HG02840 (cell line): ENCODE measurements around the gene MYF5.

Experiments
- ATAC-seq: cut with Tn5 transposase; IDR thresholded peaks from one replicate; pipeline ENCODE4 v1.9.1; 2021; ENCODE audit warnings: mild to moderate bottlenecking, moderate library complexity, moderate number of reproducible peaks; ENCODE audit not compliant: unreplicated experiment, low FRiP score

MYF5 gene

GRCh38 chr12:80756875-80757274, 40.2 kb downstream of the MYF5 start:
- ATAC-seq: no peak

- no peak for ATAC-seq
Measured at GRCh38 chr12:80761838-80762237, 45.1 kb downstream of the MYF5 start.

DNA sequence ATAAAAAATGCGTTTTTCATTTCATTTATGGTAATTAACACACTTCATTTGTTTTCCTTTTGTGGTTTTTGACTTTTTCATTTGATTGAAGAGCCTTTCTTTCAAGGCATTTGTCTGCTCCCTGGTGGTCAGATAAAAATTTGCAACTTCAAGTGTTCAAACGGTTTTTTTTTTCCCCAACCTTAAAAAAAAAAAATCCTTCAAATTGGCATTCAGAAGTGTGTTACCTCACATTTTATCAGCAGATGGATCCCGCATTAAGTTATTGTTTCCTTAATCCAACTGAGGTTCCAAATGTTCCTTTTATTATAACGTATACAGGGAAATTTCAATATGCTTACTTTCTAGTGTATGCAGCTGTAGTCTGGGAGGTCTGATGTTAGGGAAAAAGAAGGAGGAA, 47.2 kb downstream of the MYF5 start:
- no peak for ATAC-seq

GRCh38 chr12:80766210-80766609, 49.5 kb downstream of the MYF5 start:
- no peak for ATAC-seq

DNA sequence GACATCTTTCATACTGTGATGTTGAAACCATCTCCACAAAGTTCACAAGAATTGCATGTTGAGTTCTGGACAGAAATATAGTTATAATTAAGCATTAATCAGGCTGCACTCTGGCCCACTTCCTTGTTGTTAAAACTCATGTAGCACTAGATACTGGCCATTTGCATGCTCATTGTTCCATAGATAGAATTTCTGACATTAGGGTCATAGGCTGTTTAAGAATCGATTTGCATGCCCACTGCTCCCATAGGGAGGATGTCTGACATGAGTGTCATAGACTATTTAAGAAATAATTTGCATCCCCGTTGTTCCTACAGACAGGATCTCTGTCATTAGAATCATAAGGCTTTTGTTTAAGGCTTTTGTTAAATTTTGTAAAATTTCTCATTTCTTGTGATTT, 50.2 kb downstream of the MYF5 start:
- peak; percentile 95 for ATAC-seq
